ENCODE data around the gene RPS2. TPM values are rescaled to one million over a fixed set of nuclear protein-coding genes. Genes with fewer than 3 reads are reported as not detected.

RPS2 gene
- total and polyA plus RNA-seq, 2 donors (not counting 1 experiment from before 2014, with no cell fraction given): 3,261 to 6,138 TPM

GRCh38 chr16:2009164-2009711 lies 44.6 kb upstream of the RPS2 start:
- peak overlapping the region; percentile 68 for H3K27ac Mint-ChIP-seq
- TF ChIP-seq CTCF (IDR thresholded peaks at IDR 0.05) (no peak), EZH2 (IDR thresholded peaks at IDR 0.05; ENCODE audit: borderline replicate concordance, insufficient read depth, low read depth, low read length, poor library complexity, severe bottlenecking) (no peak)
- intact Hi-C loops (cut with micrococcal nuclease): loop anchor here (1.0 to 2.0 kb wide), 7 partner anchors 14 to 146 kb away; partner anchors contain the start of genes GFER, NDUFB10, NTHL1 and RPS2
- Histone ChIP-seq H3K36me3 (replicated peaks in 1 of 2; ENCODE audit: control extremely low read depth in 1 of 2, control insufficient read depth in 1 of 2, extremely low read depth in 1 of 2, insufficient read depth in 2 of 2, low read length in 1 of 2) (peaks cover 0 to 6% of the 10 kb centered on the region in 2 experiments), H3K79me2 (ENCODE audit: control insufficient read depth, insufficient read depth, low read length) (peaks cover 58% of the 10 kb centered on the region), H3K9me3 (ENCODE audit: control extremely low read depth in 1 of 3, control insufficient read depth in 2 of 3, insufficient read depth in 1 of 3, low read length in 2 of 3) (no peaks in the 10 kb centered on the region), H3K9ac (ENCODE audit: low read length) (peak overlapping the region; percentile 63), H3K4me3 (ENCODE audit: control extremely low read depth in 1 of 5, extremely low read depth in 1 of 5, insufficient read depth in 1 of 5, low read depth in 2 of 5, low read length in 4 of 5) (peak overlapping the region; percentile 17 to 67 (median 54)), H3K27ac (ENCODE audit: low read length in 2 of 2) (peak overlapping the region in 1 of 2 donors; percentile 77), H4K20me1 (ENCODE audit: control insufficient read depth, insufficient read depth, low read length, poor library complexity, severe bottlenecking) (peaks cover 50% of the 10 kb centered on the region), H3K27me3 (replicated peaks in 1 of 4; ENCODE audit: control extremely low read depth in 1 of 4, control insufficient read depth in 3 of 4, insufficient read depth in 4 of 4, low read length in 3 of 4) (no peaks in the 10 kb centered on the region), H3K4me1 (ENCODE audit: control insufficient read depth in 2 of 2, insufficient read depth in 2 of 2, low read length in 2 of 2) (peaks cover 38 to 48% of the 10 kb centered on the region in 2 donors), H3K4me2 (replicated peaks; ENCODE audit: low read depth, low read length, poor library complexity, severe bottlenecking) (peak overlapping the region; percentile 77), H2AFZ (ENCODE audit: insufficient read depth, low read depth, low read length, poor library complexity, severe bottlenecking) (peak overlapping the region; percentile 51)
- no peak for DNase-seq
- peaks cover 43% of the 10 kb centered on the region for H3K4me1 Mint-ChIP-seq
- peak; percentile 4 for ATAC-seq (ENCODE audit: low read depth)
- CTCF ChIA-PET: interaction anchor here (1.1 kb wide), 1 partner anchor 51 kb away, joined by 3 read pairs; no protein-coding TSS in a partner anchor
- POLR2A ChIA-PET: interaction anchor here (1.1 to 1.5 kb wide), 3 partner anchors 18 to 146 kb away, joined by 3 to 5 read pairs (median 4); partner anchors contain the start of genes RPS2 and TRAF7
- no peaks in the 10 kb centered on the region for H3K27me3 Mint-ChIP-seq
- under 1% methylated on average over 55 of the region's 55 CpGs for WGBS (ENCODE audit: insufficient coverage)
- H3K4me3 Mint-ChIP-seq: peak overlapping the region; percentile 82
- no peaks in the 10 kb centered on the region for H3K9me3 Mint-ChIP-seq (ENCODE audit: insufficient read depth)
